Hepatocyte (in vitro differentiated cells): ENCODE results near the gene KRTAP10-2. TPM values are rescaled to one million over a fixed set of nuclear protein-coding genes. Genes with fewer than 3 reads are reported as not detected.

Experiments used
- DNase-seq: peaks from one replicate; pipeline ENCODE4 v3.0.0-alpha.2; 2016; ENCODE audit warnings: low spot score
- H2AFZ ChIP-seq: fragments of 200-600 bp; sonication (generic); 2 replicates; pipeline ENCODE4 v1.6.0; 2016; ENCODE audit warnings: antibody characterized with exemption, mild to moderate bottlenecking
- H3K27ac ChIP-seq: fragments of 200-600 bp; sonication (generic); 2 replicates; pipeline ENCODE4 v1.5.1; 2016; ENCODE audit warnings: mild to moderate bottlenecking
- H3K27me3 ChIP-seq: fragments of 200-600 bp; sonication (generic); 2 replicates; pipeline ENCODE4 v1.6.1; 2016
- H3K36me3 ChIP-seq: fragments of 200-600 bp; sonication (generic); replicated peaks from 2 replicates; pipeline ENCODE4 v1.5.1; 2016; ENCODE audit warnings: low read depth; ENCODE audit not compliant: insufficient read depth
- H3K4me1 ChIP-seq: fragments of 200-600 bp; sonication (generic); 2 replicates; pipeline ENCODE4 v1.5.1; 2016; ENCODE audit warnings: mild to moderate bottlenecking, moderate library complexity; ENCODE audit not compliant: insufficient read depth
- H3K4me2 ChIP-seq: fragments of 200-600 bp; sonication (generic); 2 replicates; pipeline ENCODE4 v1.6.0; 2016
- H3K4me3 ChIP-seq: fragments of 200-600 bp; sonication (generic); 2 replicates; pipeline ENCODE4 v1.5.1; 2016; ENCODE audit warnings: mild to moderate bottlenecking
- H3K79me2 ChIP-seq: fragments of 200-600 bp; sonication (generic); 2 replicates; pipeline ENCODE4 v1.6.0; 2017; ENCODE audit warnings: mild to moderate bottlenecking
- H3K9me2 ChIP-seq: fragments of 200-600 bp; sonication (generic); replicated peaks from 2 replicates; pipeline ENCODE4 v1.6.0; 2017; ENCODE audit warnings: mild to moderate bottlenecking; ENCODE audit not compliant: insufficient read depth
- H3K9me3 ChIP-seq: fragments of 200-600 bp; sonication (generic); 2 replicates; pipeline ENCODE4 v1.5.1; 2016; ENCODE audit warnings: low read depth, mild to moderate bottlenecking
- H4K20me1 ChIP-seq: fragments of 200-600 bp; sonication (generic); 2 replicates; pipeline ENCODE4 v1.6.0; 2016; ENCODE audit warnings: mild to moderate bottlenecking; ENCODE audit not compliant: insufficient read depth, poor library complexity, severe bottlenecking
- CTCF ChIP-seq: fragments of 200-600 bp; sonication (generic); IDR thresholded peaks from 2 replicates; pipeline ENCODE4 v1.5.1; 2016; ENCODE audit warnings: antibody characterized with exemption, mild to moderate bottlenecking; ENCODE audit not compliant: poor library complexity
- EZH2 ChIP-seq: fragments of 200-600 bp; sonication (generic); IDR thresholded peaks from 2 replicates; pipeline ENCODE4 v1.6.1; 2016; ENCODE audit warnings: antibody characterized with exemption, mild to moderate bottlenecking, borderline replicate concordance
- EZH2phosphoT487 ChIP-seq: fragments of 200-600 bp; sonication (generic); IDR thresholded peaks from one replicate; pipeline ENCODE4 v1.6.1; 2018; ENCODE audit warnings: antibody characterized with exemption, mild to moderate bottlenecking, low read depth, moderate library complexity; ENCODE audit not compliant: unreplicated experiment, severe bottlenecking
- WGBS: methylation state at CpG from one replicate; pipeline ENCODE4 v1.1.6; 2016; ENCODE audit warnings: low lambda C conversion rate; ENCODE audit errors: missing lambda C conversion rate; 5-methylcytosine and 5-hydroxymethylcytosine counted together
- polyA plus RNA-seq: library from polyadenylated mRNA; unstranded; fragments of >200 nt; fragmentation: Nextera tagmentation; extraction: Ambion mirVana; gene quantifications from 2 replicates; pipeline ENCODE4 v1.2.1, GENCODE V29; 2016
- total RNA-seq: library from RNA; depleted of rRNA; stranded (reverse); fragments of >200 nt; gene quantifications from 2 replicates; pipeline ENCODE4 v1.2.3, GENCODE V29; 2014

The KRTAP10-2 gene
- total and polyA plus RNA-seq, 2 experiments from 2014 or later: not detected

- Histone ChIP-seq H3K79me2 (no peaks in the 10 kb centered on the region), H2AFZ (no peak overlapping the region), H3K36me3 (no peaks in the 10 kb centered on the region), H3K9me2 (no peaks in the 10 kb centered on the region), H3K4me1 (no peaks in the 10 kb centered on the region), H3K27ac (no peak overlapping the region), H3K9me3 (no peaks in the 10 kb centered on the region), H3K4me3 (no peak overlapping the region), H4K20me1 (no peaks in the 10 kb centered on the region), H3K27me3 (no peaks in the 10 kb centered on the region), H3K4me2 (no peak overlapping the region)
- 87% methylated on average over 30 of the region's 30 CpGs for WGBS
- TF ChIP-seq EZH2phosphoT487 (no peak), CTCF (no peak), EZH2 (no peak)
- DNase-seq: no peak
These were observed 19.4 kb downstream of the KRTAP10-2 start for GRCh38 chr21:44531606-44532564.

DNA sequence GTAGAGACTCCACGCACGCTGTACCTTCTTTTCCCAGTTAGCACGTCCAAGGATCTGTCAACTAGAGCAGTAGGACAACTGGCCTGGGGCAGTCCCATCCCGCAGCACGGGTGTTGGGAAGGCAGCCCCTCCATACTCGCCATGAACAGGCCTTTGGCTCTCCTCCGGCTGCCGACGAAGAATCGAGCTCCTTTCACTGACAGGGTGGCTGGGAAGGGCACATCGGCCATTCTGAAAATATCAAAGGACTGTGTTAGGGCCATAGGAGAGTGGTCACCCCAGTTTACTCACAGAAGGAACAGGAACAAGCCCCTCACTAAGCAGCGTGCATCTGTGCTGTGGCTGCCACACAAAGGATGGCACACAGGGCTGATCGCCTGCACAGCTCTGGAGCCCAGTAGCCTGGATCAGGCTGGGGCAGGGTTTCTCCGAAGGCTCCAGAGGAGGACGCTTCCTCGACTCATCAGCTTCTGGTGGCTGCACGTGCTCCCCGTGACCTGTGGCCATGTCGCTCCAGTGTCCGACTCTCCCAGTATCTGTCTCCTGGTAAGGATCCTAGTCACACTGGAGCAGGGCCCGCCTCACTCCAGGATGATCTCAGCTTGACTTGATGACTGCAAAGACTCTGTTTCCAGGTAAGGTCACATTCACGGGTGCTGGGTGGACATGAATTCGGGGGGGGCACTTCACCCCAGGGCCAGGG, 20.3 kb downstream of the KRTAP10-2 start:
- no peak for TF ChIP-seq EZH2
- no peak for TF ChIP-seq CTCF
- no peak for TF ChIP-seq EZH2phosphoT487
- 93% methylated on average over 23 of the region's 23 CpGs for WGBS

DNA sequence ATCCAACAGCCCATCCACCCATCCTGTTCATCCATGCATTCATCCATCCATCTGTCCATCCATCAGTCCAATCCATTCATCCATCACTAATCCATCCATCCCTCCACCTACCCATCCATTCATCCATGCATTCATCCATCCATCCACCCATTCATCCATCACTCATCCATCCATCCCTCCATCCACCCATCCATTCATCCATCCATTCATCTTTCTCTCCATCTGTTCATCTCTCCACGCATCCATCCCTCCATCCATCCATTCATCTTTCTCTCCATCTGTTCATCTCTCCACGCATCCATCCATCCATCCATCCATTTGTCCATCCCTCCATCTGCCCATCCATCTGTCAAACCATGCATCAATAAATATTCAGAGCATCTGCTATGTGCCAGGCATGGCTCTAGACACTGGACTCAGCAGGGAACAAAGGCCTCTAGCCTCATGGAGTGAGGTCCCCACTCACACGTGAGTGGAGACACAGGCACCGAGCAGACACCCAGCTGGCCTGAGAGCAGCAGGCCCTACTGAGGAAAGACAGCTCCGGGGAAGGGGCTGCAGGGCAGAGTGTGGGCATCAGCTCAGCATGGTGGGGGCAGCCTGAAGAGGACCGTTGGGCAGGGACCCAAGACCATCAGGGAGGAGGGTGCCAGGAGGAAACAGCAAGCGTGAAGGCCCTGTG, 20.9 kb downstream of the KRTAP10-2 start:
- no peaks in the 10 kb centered on the region for H3K9me2 ChIP-seq
- no peaks in the 10 kb centered on the region for H3K27me3 ChIP-seq
- H3K4me3 ChIP-seq: no peak overlapping the region
- 87% methylated on average over 7 of the region's 7 CpGs for WGBS
- no peak overlapping the region for H3K4me2 ChIP-seq
- no peaks in the 10 kb centered on the region for H3K4me1 ChIP-seq
- no peak for DNase-seq
- no peaks in the 10 kb centered on the region for H3K9me3 ChIP-seq
- no peak overlapping the region for H3K27ac ChIP-seq
- TF ChIP-seq EZH2phosphoT487 (no peak), EZH2 (no peak), CTCF (no peak)
- no peaks in the 10 kb centered on the region for H3K36me3 ChIP-seq
- H3K79me2 ChIP-seq: no peaks in the 10 kb centered on the region
- no peaks in the 10 kb centered on the region for H4K20me1 ChIP-seq
- H2AFZ ChIP-seq: no peak overlapping the region

More for the DNA sequence above, 20.3 kb downstream of the KRTAP10-2 start:
- Histone ChIP-seq H3K36me3 (no peaks in the 10 kb centered on the region), H3K9me3 (no peaks in the 10 kb centered on the region), H3K27me3 (no peaks in the 10 kb centered on the region), H2AFZ (no peak overlapping the region), H4K20me1 (no peaks in the 10 kb centered on the region), H3K4me1 (no peaks in the 10 kb centered on the region), H3K4me3 (no peak overlapping the region), H3K9me2 (no peaks in the 10 kb centered on the region), H3K27ac (no peak overlapping the region), H3K79me2 (no peaks in the 10 kb centered on the region), H3K4me2 (no peak overlapping the region)
- no peak for DNase-seq
